Esophagus (tissue), 2 donors: ENCODE results near the gene C9orf72. TPM values are rescaled to one million over a fixed set of nuclear protein-coding genes. Genes with fewer than 3 reads are reported as not detected.
A peak's percentile ranks its signal among the peaks of the same experiment; 100 is the strongest.

Experiments
- H3K27ac ChIP-seq, 2 donors: one replicate each; pipeline ENCODE4 v1.5.1; 2013; ENCODE audit warnings: low read depth in 2 of 2, mild to moderate bottlenecking in 2 of 2, inconsistent platforms in 1 of 2, low read length in 1 of 2, moderate library complexity in 1 of 2
- H3K27me3 ChIP-seq, 2 donors: one replicate each; pipeline ENCODE4 v1.6.1; 2013; ENCODE audit warnings: low read length in 2 of 2, control low read depth in 1 of 2, mild to moderate bottlenecking in 1 of 2; ENCODE audit not compliant: insufficient read depth in 2 of 2, control insufficient read depth in 1 of 2
- H3K36me3 ChIP-seq, 2 donors: one replicate each; pipeline ENCODE4 v1.6.1; 2013; ENCODE audit warnings: low read length in 1 of 2; ENCODE audit not compliant: control insufficient read depth in 2 of 2, insufficient read depth in 2 of 2
- H3K4me1 ChIP-seq, 2 donors: one replicate each; pipeline ENCODE4 v1.6.1; 2013; ENCODE audit warnings: low read length in 1 of 2; ENCODE audit not compliant: control insufficient read depth in 2 of 2, insufficient read depth in 2 of 2
- H3K4me3 ChIP-seq, 2 donors: one replicate each; pipeline ENCODE4 v1.5.1; 2013; ENCODE audit warnings: low read length in 2 of 2, mild to moderate bottlenecking in 2 of 2, low read depth in 1 of 2, moderate library complexity in 1 of 2
- H3K9me3 ChIP-seq, 2 donors: one replicate each; pipeline ENCODE4 v1.6.1; 2013; ENCODE audit warnings: mild to moderate bottlenecking in 2 of 2, low read depth in 1 of 2, low read length in 1 of 2, moderate library complexity in 1 of 2; ENCODE audit not compliant: control insufficient read depth in 2 of 2, insufficient read depth in 1 of 2
- WGBS, 2 donors: extraction: QIAGEN DNeasy Blood & Tissue Kit; methylation state at CpG; one replicate each; pipeline ENCODE4 v1.1.7; 2013; 5-methylcytosine and 5-hydroxymethylcytosine counted together
- polyA plus RNA-seq, 2 donors: library from polyadenylated mRNA; stranded (reverse); fragments of 200-250 nt; gene quantifications; one replicate each; pipeline ENCODE4 v1.2.3, GENCODE V29; 2013
- donor health status: healthy with polysubstance abuse.
- donor health status: Bipolar disorder and iron deficiency.

C9orf72 gene
- polyA plus RNA-seq, 2 donors, result 4.6 to 6.7 TPM

GRCh38 chr9:27527702-27528075 lies 45.6 kb downstream of the C9orf72 start:
- H3K9me3 ChIP-seq, result no peaks in the 10 kb centered on the region
- no peaks in the 10 kb centered on the region for H3K36me3 ChIP-seq
- peaks cover 0 to 2% of the 10 kb centered on the region in 2 donors for H3K4me1 ChIP-seq
- peak overlapping the region in 1 of 2 donors; percentile 66 for H3K4me3 ChIP-seq
- H3K27ac ChIP-seq, result peak overlapping the region; percentile 90 to 93
- H3K27me3 ChIP-seq, result no peaks in the 10 kb centered on the region
- WGBS, 2 donors, result 30 to 41% methylated on average over 8 of the region's 8 CpGs

- Histone ChIP-seq H3K4me1 (peaks cover 0 to 2% of the 10 kb centered on the region in 2 donors), H3K27me3 (no peaks in the 10 kb centered on the region), H3K36me3 (no peaks in the 10 kb centered on the region), H3K27ac (no peak within 1 kb of the TSS), H3K9me3 (no peaks in the 10 kb centered on the region), H3K4me3 (no peak within 1 kb of the TSS)
- WGBS, 2 donors, result 71 to 76% methylated on average over 2 of the region's 2 CpGs
Observed at GRCh38 chr9:27524236-27524635, 49.0 kb downstream of the C9orf72 start, which contains the start of gene IFNK. TSS of gene IFNK (plus strand) at chr9:27524290. CDS start at chr9:27524337, 47 bp downstream.

DNA sequence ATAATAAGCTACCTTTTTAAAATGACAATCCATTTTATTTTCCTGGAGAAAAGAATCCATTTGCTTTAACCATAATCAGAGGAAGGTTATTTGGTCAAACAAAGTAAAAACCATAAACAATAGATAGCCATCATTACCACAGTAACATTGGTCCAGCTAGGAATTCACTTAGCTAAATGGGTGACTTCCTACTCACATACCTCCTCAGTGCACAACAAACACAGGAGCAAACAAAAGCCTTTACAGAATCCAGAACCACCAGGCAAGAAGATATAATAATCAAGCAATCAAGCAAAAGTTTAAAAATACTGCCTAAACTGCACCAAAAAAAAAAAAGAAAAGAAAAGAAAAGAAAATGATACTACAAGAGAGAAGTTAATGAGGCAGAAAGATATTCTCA lies 50.1 kb downstream of the C9orf72 start:
- H3K4me3 ChIP-seq, result no peak overlapping the region
- H3K4me1 ChIP-seq, result peaks cover 0 to under 1% of the 10 kb centered on the region in 2 donors
- H3K9me3 ChIP-seq, result no peaks in the 10 kb centered on the region
- H3K27me3 ChIP-seq, result no peaks in the 10 kb centered on the region
- H3K27ac ChIP-seq, result no peak overlapping the region
- no peaks in the 10 kb centered on the region for H3K36me3 ChIP-seq

DNA sequence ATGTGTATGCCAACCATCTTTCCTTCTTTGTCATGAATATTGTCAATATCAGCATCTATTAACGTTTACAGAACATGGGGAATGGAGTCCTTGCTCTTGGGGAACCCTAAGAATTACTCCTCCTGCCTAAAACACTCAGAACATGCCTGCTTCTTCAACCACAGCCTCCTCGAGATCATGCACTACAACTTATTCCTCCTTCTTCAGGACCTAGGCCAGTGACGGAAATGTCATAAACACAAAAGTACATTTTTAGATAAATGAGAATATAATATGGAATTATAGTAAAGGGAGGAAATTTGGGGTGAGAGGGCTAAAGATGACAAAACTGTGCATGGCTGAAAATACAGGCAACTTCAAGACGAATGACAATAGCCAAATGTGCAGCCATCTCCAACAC lies 52.3 kb downstream of the C9orf72 start:
- H3K9me3 ChIP-seq, result no peaks in the 10 kb centered on the region
- H3K27ac ChIP-seq, result no peak overlapping the region
- H3K4me3 ChIP-seq, result no peak overlapping the region
- no peaks in the 10 kb centered on the region for H3K36me3 ChIP-seq
- WGBS, 2 donors, result 81 to 88% methylated on average over 4 of the region's 4 CpGs
- no peaks in the 10 kb centered on the region for H3K4me1 ChIP-seq
- no peaks in the 10 kb centered on the region for H3K27me3 ChIP-seq

DNA sequence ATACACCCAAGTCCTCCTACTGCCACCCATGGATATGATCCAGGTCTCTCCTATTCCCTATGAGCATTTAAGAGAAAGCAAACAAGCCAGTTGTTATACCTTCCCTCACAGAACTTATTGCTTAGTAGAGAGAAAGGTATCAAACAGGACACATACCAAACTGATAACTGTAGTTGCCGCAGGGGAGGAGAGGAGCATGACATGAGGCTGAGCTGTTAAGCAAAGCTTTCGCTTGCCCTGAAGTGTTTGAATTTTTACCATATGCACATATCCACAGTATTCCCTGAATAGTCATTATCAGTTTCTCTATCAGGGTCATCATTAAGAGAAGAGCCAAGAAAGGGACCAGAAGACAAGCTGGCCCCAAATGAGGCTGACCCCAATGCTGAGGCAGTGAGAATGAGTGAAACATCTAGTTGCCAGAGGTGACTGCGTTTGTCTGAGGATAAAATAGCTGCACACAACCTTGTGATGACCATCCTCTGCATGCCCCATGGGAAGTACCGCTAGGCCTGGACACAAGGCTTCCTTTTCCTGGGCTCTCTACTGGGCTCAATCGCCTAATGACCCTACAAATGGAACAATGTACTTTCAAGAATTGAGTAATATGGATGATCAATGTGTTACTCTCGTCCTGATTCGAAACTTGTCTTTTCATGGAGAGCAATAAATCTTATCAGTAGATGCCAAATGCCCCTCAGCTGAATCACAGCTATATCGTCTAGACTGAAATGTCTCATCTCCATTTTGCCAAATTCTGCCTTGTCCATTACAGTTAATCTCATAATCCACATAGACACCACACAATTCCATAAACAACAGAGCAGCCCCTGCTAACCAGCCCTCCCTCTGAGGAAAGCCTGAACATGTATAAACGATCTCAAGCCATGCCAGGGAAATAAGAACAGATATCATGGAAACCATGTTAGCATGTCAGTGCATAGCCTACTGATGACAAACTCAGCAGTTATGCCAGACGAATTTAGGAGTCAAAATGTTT lies 53.5 kb downstream of the C9orf72 start:
- Histone ChIP-seq H3K4me1 (no peaks in the 10 kb centered on the region), H3K4me3 (no peak overlapping the region), H3K9me3 (no peaks in the 10 kb centered on the region), H3K27me3 (no peaks in the 10 kb centered on the region), H3K27ac (peak overlapping the region in 1 of 2 donors; percentile 15), H3K36me3 (no peaks in the 10 kb centered on the region)
- WGBS, 2 donors, result 55 to 67% methylated on average over 10 of the region's 10 CpGs

DNA sequence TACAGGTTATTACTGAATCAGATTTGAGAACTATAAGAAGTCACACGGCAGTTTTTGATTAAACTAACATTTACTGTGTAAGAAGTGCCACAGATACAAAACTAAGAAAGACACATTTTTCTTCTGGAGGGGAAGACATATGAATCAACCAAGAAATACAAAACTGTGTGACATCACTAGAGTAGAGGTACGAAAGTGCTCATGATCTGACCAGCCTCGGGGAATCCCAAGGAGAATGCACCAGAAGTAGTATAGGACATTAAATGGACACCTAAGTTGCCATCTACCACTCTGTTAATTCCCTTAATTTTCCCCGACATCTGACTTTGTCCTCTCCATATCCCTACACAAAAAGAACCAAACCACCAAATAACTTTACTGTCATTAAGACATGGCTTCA lies 54.5 kb downstream of the C9orf72 start:
- no peaks in the 10 kb centered on the region for H3K4me1 ChIP-seq
- WGBS, 2 donors, result 93 to 96% methylated on average over 4 of the region's 4 CpGs
- H3K4me3 ChIP-seq, result no peak overlapping the region
- H3K27ac ChIP-seq, result no peak overlapping the region
- no peaks in the 10 kb centered on the region for H3K9me3 ChIP-seq
- no peaks in the 10 kb centered on the region for H3K27me3 ChIP-seq
- no peaks in the 10 kb centered on the region for H3K36me3 ChIP-seq

DNA sequence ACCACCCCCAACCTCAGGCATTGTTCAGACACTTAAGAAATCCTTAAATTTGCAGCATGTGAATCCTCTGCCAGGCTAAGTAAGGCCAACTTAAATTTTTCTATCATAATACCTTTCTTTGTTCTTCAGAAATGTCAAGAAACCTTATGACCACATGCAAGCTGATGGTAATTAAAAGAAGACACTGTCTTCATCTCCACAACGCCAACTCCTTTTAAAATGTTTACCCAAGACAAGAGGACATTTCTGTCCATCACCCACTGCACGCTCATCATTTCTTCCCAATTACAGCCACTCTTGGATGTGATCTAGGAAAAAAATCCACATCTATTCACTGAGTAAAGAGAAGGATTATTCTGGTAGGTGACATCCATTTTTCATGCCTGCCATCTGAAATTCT lies 55.3 kb downstream of the C9orf72 start:
- no peaks in the 10 kb centered on the region for H3K9me3 ChIP-seq
- no peaks in the 10 kb centered on the region for H3K36me3 ChIP-seq
- no peak overlapping the region for H3K27ac ChIP-seq

DNA sequence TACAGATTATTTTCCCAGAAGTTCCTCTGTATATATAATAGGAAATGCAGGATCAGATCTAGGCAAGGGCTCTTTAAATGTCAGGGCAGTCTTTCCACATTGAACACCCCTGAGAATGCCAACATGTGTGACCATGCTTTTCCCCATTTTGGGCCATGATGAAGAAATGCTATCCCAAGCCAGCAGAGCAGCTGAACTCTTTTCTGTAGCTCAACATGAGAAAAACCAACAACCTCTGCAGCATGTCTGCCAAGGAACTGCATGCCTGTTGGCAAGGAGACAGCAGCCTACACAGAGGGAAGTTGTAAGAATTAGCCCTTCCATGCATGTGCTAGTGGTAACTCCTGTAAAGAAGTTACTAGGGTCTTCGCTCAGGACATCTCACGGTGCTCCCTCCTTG lies 58.7 kb downstream of the C9orf72 start:
- no peak overlapping the region for H3K27ac ChIP-seq
- H3K27me3 ChIP-seq, result no peaks in the 10 kb centered on the region
- no peak overlapping the region for H3K4me3 ChIP-seq
- no peaks in the 10 kb centered on the region for H3K36me3 ChIP-seq
- H3K4me1 ChIP-seq, result no peaks in the 10 kb centered on the region
- 83 to 84% methylated on average over 2 of the region's 2 CpGs for WGBS, 2 donors
- no peaks in the 10 kb centered on the region for H3K9me3 ChIP-seq

More for the DNA sequence above, 55.3 kb downstream of the C9orf72 start:
- WGBS, 2 donors, result 93 to 96% methylated on average over 2 of the region's 2 CpGs
- no peaks in the 10 kb centered on the region for H3K4me1 ChIP-seq
- no peak overlapping the region for H3K4me3 ChIP-seq
- H3K27me3 ChIP-seq, result no peaks in the 10 kb centered on the region

- Histone ChIP-seq H3K4me3 (no peak overlapping the region), H3K27me3 (no peaks in the 10 kb centered on the region), H3K27ac (no peak overlapping the region), H3K4me1 (no peaks in the 10 kb centered on the region), H3K36me3 (no peaks in the 10 kb centered on the region), H3K9me3 (no peaks in the 10 kb centered on the region)
- 92 to 95% methylated on average over 2 of the region's 2 CpGs for WGBS, 2 donors
Observed at GRCh38 chr9:27511771-27512170, 61.5 kb downstream of the C9orf72 start.

- Histone ChIP-seq H3K4me3 (no peak overlapping the region), H3K9me3 (no peaks in the 10 kb centered on the region), H3K27ac (no peak overlapping the region), H3K36me3 (no peaks in the 10 kb centered on the region), H3K27me3 (no peaks in the 10 kb centered on the region), H3K4me1 (no peaks in the 10 kb centered on the region)
- WGBS, 2 donors, result 84 to 91% methylated on average over 2 of the region's 2 CpGs
Observed at GRCh38 chr9:27510780-27511179, 62.5 kb downstream of the C9orf72 start.
